H1 (cell line): ENCODE measurements around the gene DDX49. TPM values are rescaled to one million over a fixed set of nuclear protein-coding genes. Genes with fewer than 3 reads are reported as not detected.

Experiments used
- BACH1 ChIP-seq: IDR thresholded peaks from 2 replicates; pipeline ENCODE4 v1.6.1; 2012; ENCODE audit warnings: low read length, improper control_type of control experiment
- BCL11A ChIP-seq, 2 experiments: IDR thresholded peaks; one replicate each; pipeline ENCODE4 v1.6.1; 2011; ENCODE audit warnings: low read depth in 2 of 2, low read length in 2 of 2, mild to moderate bottlenecking in 2 of 2
- HDAC2 ChIP-seq, 2 experiments: fragments of 300-600 bp in 1 of 2; sonication (generic) in 1 of 2; IDR thresholded peaks; 2 replicates each; pipeline ENCODE4 v1.6.1; 2011 to 2012; ENCODE audit warnings: low read depth in 2 of 2, low read length in 2 of 2, mild to moderate bottlenecking in 2 of 2, moderate library complexity in 2 of 2, borderline replicate concordance in 1 of 2, inconsistent platforms in 1 of 2
- KDM1A ChIP-seq: fragments of 200-600, 300-600 bp; sonication (generic); IDR thresholded peaks from 2 replicates; pipeline ENCODE4 v1.7.1; 2016; ENCODE audit warnings: mild to moderate bottlenecking, low read length, borderline replicate concordance
- KDM4A ChIP-seq: IDR thresholded peaks from one replicate; pipeline ENCODE4 v1.7.1; 2012; ENCODE audit warnings: low read depth, mild to moderate bottlenecking, moderate library complexity, low read length, inconsistent platforms; ENCODE audit not compliant: severe bottlenecking
- NANOG ChIP-seq: IDR thresholded peaks from 2 replicates; pipeline ENCODE4 v1.6.1; 2011; ENCODE audit warnings: low read length, low read depth, mild to moderate bottlenecking, inconsistent platforms; ENCODE audit not compliant: insufficient read depth, poor library complexity, severe bottlenecking
- NRF1 ChIP-seq: IDR thresholded peaks from 2 replicates; pipeline ENCODE4 v1.6.1; 2011; ENCODE audit warnings: mild to moderate bottlenecking, low read depth, low read length, improper control_type of control experiment
- POLR2A ChIP-seq, 2 experiments: IDR thresholded peaks; 1 replicate in 1 of 2; 2 replicates in 1 of 2; pipeline ENCODE4 v1.6.1; 2011; ENCODE audit warnings: low read depth in 2 of 2, low read length in 2 of 2, mild to moderate bottlenecking in 2 of 2; ENCODE audit errors: control extremely low read depth in 1 of 2
- POLR2AphosphoS5 ChIP-seq: IDR thresholded peaks from 2 replicates; pipeline ENCODE4 v1.6.1; 2011; ENCODE audit warnings: low read depth, low read length
- RBBP5 ChIP-seq: IDR thresholded peaks from 2 replicates; pipeline ENCODE4 v1.7.1; 2012; ENCODE audit warnings: low read depth, mild to moderate bottlenecking, inconsistent platforms, low read length, moderate library complexity, borderline replicate concordance
- RNF2 ChIP-seq: fragments of 200-900, 300-1000 bp; sonication (generic); IDR thresholded peaks from 2 replicates; pipeline ENCODE4 v1.7.1; 2016; ENCODE audit warnings: borderline replicate concordance, low read depth, mild to moderate bottlenecking, antibody characterized with exemption, low read length; ENCODE audit not compliant: poor library complexity, severe bottlenecking; ENCODE audit errors: missing control alignments
- RXRA ChIP-seq: IDR thresholded peaks from 2 replicates; pipeline ENCODE4 v1.6.1; 2011; ENCODE audit warnings: low read depth, mild to moderate bottlenecking, low read length, moderate library complexity; ENCODE audit not compliant: insufficient read depth
- SIN3A ChIP-seq, 2 experiments: IDR thresholded peaks in 1 of 2; conservative IDR thresholded peaks in 1 of 2; 2 replicates each; pipeline ENCODE4 v1.6.1; 2011 to 2012; ENCODE audit warnings: low read length in 2 of 2, improper control_type of control experiment in 1 of 2, low read depth in 1 of 2, mild to moderate bottlenecking in 1 of 2
- SIX5 ChIP-seq: IDR thresholded peaks from 2 replicates; pipeline ENCODE4 v1.6.1; 2011; ENCODE audit warnings: mild to moderate bottlenecking, low read depth, low read length
- SP1 ChIP-seq: IDR thresholded peaks from 2 replicates; pipeline ENCODE4 v1.6.1; 2011; ENCODE audit warnings: low read depth, low read length
- SP2 ChIP-seq: IDR thresholded peaks from 2 replicates; pipeline ENCODE4 v1.6.1; 2012; ENCODE audit warnings: mild to moderate bottlenecking, low read length, inconsistent platforms
- TAF7 ChIP-seq: optimal IDR thresholded peaks from 2 replicates; pipeline ENCODE3; 2011; ENCODE audit warnings: low read depth, mild to moderate bottlenecking, inconsistent platforms, low read length, moderate library complexity, borderline replicate concordance
- ZNF274 ChIP-seq: IDR thresholded peaks from 2 replicates; pipeline ENCODE4 v1.7.0; 2012; ENCODE audit warnings: low read length, borderline replicate concordance; ENCODE audit errors: extremely low read depth
- polyA plus RNA-seq, 7 experiments: library from polyadenylated mRNA; depleted of rRNA in 3 of 7; stranded (reverse) in 5 of 7; unstranded in 2 of 7; fragments of >200 nt in 5 of 7; fragments of 200-250 nt in 2 of 7; gene quantifications; 1 replicate in 5 of 7; 2 replicates in 1 of 7; 4 replicates in 1 of 7; pipeline versions ENCODE4 v1.2.1 to v1.2.3, GENCODE V29; 2011 to 2013; ENCODE audit warnings: missing spikeins in 2 of 7, mixed read lengths in 2 of 7
- total RNA-seq: library from RNA; stranded (reverse); fragmentation: NEBNext Ultra II Directional; extraction: Animal tissue kit (Norgen Biotek cat#: 25700); gene quantifications from 2 replicates; pipeline ENCODE4 v1.2.1, GENCODE V29; 2021

DDX49 gene
- total and polyA plus RNA-seq, 2 of the 8 experiments (the other 6 are each of a cell fraction or from before 2014, with no cell fraction given), result 41.3 to 46.5 TPM

DNA sequence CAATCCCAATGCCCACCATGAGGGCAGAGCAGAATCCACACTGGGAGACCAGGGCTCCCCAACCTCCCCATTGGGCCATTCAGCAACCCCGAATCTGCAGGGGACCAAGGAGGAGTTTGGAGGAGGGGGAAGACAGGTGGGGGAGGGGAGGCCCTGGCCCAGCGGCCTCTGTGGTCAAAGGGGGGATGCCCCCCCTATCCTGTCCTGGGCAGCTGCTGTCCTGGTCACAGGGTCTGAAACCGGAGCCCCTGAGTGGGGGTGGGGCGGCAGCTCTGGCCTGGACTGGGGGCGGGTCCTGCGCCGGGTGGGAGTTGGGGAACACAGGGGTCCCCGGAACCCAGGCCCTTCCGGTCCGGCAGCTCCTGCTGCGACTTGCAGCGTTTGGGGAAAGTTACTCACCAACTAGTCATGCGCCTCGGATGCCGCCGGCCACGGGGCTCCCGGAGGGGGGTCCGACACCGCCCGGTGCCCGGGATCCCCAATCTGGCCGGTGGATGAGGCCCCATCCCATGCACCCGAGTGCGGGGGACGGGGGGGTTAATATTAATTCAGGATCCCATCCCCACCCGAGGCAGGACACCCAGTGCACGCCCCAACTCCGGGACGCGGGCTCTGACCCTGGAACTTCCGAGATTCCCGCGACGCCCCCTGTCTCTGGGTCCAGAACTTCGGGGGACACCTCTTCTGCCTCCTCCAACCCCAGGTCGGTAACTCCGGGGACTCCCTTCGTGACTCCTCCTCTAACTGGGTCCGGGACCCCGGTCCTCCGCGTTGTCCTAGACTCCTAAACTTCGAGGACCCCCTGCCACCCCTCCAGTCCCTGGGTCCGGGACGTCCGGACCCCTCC, 20.6 kb downstream of the DDX49 start (continued):
- TF ChIP-seq TAF7, result no peak
- no peak for TF ChIP-seq NRF1
- peak in 1 of 2 experiments; percentile 91; a peak in 2 of 4 replicates for TF ChIP-seq HDAC2 (IDR thresholded peaks at IDR 0.05; ENCODE audit: borderline replicate concordance in 1 of 2, low read depth in 2 of 2, low read length in 2 of 2)
- no peak for TF ChIP-seq RXRA
- no peak for TF ChIP-seq BCL11A (IDR thresholded peaks at IDR 0.05; ENCODE audit: low read depth in 2 of 2, low read length in 2 of 2)
- TF ChIP-seq SIX5, result peak; percentile 39; the same call in 1 of the 2 replicates
- no peak for TF ChIP-seq NANOG
- TF ChIP-seq RNF2, result no peak
- TF ChIP-seq BACH1, result no peak
- TF ChIP-seq POLR2AphosphoS5, result no peak
- no peak for TF ChIP-seq ZNF274
- TF ChIP-seq RBBP5, result no peak
- TF ChIP-seq SP2, result no peak
- TF ChIP-seq KDM1A, result no peak
- TF ChIP-seq KDM4A, result peak; percentile 74
- TF ChIP-seq POLR2A (IDR thresholded peaks at IDR 0.05; ENCODE audit: control extremely low read depth in 1 of 2, low read depth in 2 of 2, low read length in 2 of 2), result no peak
- TF ChIP-seq SP1, result 0 out of 2 replicates have a peak, but pooled peaks have one; percentile 35
- peak; percentile 44 to 72; a peak in 2 of 4 replicates for TF ChIP-seq SIN3A (conservative IDR thresholded peaks at IDR 0.05 in 1 of 2, IDR thresholded peaks at IDR 0.05 in 1 of 2; ENCODE audit: low read depth in 1 of 2, low read length in 2 of 2)
